Measurements from ENCODE around the gene ATOH8. TPM values are rescaled to one million over a fixed set of nuclear protein-coding genes. Genes with fewer than 3 reads are reported as not detected.

Gene ATOH8
- total RNA-seq, 5 donors from 2014 or later (not counting 1 experiment from before 2014, with no cell fraction given): 0.20 TPM; not detected in 4

DNA sequence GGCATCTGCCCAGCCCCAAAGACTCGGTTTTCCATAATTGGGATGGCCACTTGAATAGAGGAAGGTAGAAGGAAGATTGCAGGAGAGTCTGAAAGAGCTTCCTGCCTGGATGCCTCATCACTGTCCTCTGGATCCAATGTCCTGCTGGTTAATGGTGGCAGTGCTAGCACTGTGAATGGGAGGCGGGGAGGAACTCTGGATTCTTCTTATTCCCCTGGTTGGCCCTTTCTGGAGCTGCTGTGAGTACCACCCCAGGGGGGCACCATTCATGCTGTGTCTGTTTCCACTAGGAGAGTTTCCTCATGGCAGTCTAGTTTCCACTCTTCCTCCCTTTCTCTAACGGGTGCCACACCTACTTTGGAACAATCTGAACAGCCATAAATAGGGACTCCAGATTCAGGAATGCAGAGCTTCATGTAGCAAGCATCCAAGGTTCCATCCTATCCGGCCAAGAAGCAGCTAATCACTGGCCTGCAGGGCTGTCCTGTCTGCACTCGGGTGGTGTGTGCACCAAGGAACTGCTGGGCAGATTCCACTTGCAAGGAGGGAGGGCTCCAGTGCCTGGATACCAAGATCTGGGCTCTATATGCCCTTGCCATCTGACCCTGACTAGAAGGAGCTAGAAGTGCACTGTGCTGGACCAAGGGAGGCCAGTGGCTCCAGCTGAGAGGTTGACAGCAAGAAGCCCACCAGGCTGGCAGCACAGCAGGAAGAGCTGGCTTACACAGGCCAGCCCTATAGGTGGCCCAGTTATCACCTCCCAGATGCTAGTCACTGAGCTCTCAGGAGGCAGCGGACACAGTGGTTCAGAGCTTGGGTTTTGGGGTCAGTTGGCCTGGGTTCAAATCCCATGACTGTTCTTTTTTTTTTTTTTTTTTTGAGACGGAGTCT, 4.6 kb upstream of the ATOH8 start:
- H3K4me1 ChIP-seq (ENCODE audit: control insufficient read depth in 1 of 2, extremely low read depth in 1 of 2, insufficient read depth in 2 of 2, low read length in 2 of 2): peaks cover 0 to 12% of the 10 kb centered on the region in 2 experiments
- Mint-ChIP-seq H3K36me3 (no peaks in the 10 kb centered on the region), H3K9me3 (no peaks in the 10 kb centered on the region), H3K27ac (no peak overlapping the region), H3K4me1 (peaks cover 2 to 8% (median 7%) of the 10 kb centered on the region in 3 donors), H3K4me3 (no peak overlapping the region), H3K27me3 (peaks cover 41 to 64% of the 10 kb centered on the region in 2 donors)
- ChIA-PET POLR2A (no interaction called here), CTCF (interaction anchor here (0.6 to 2.9 kb wide), 4 partner anchors 9 to 65 kb away, joined by 3 to 14 read pairs (median 6); no protein-coding TSS in a partner anchor)
- ATAC-seq (replicated peaks in 1 of 4): no peak
- H3K27ac ChIP-seq (ENCODE audit: low read length): no peak overlapping the region
- 40% methylated on average over 4 of the region's 7 CpGs for WGBS (ENCODE audit: insufficient coverage)
- H3K9me3 ChIP-seq: no peaks in the 10 kb centered on the region
- no peak for DNase-seq
- H3K4me3 ChIP-seq (ENCODE audit: control insufficient read depth in 1 of 2, extremely low read depth in 1 of 2, low read length in 1 of 2): no peak overlapping the region
- H3K27me3 ChIP-seq (replicated peaks in 1 of 2; ENCODE audit: control insufficient read depth in 2 of 2, extremely low read depth in 1 of 2, insufficient read depth in 2 of 2, low read length in 1 of 2): peaks cover 2 to 79% of the 10 kb centered on the region in 2 experiments
- no peaks in the 10 kb centered on the region for H3K36me3 ChIP-seq (ENCODE audit: control insufficient read depth in 2 of 2, extremely low read depth in 1 of 2, insufficient read depth in 1 of 2, low read length in 1 of 2)

GRCh38 chr2:85750587-85751575, 2.9 kb upstream of the ATOH8 start:
- H3K4me1 ChIP-seq (ENCODE audit: control insufficient read depth in 1 of 2, extremely low read depth in 1 of 2, insufficient read depth in 2 of 2, low read length in 2 of 2): peaks cover 5 to 28% of the 10 kb centered on the region in 2 experiments
- Mint-ChIP-seq H3K27me3 (peaks cover 44 to 63% of the 10 kb centered on the region in 2 donors), H3K36me3 (no peaks in the 10 kb centered on the region), H3K9me3 (no peaks in the 10 kb centered on the region), H3K4me3 (no peak overlapping the region), H3K27ac (no peak overlapping the region), H3K4me1 (peaks cover 15 to 22% (median 17%) of the 10 kb centered on the region in 3 donors)
- no peak overlapping the region for H3K27ac ChIP-seq (ENCODE audit: low read length)
- WGBS (ENCODE audit: insufficient coverage): 46% methylated on average over 9 of the region's 15 CpGs
- H3K36me3 ChIP-seq (ENCODE audit: control insufficient read depth in 2 of 2, extremely low read depth in 1 of 2, insufficient read depth in 1 of 2, low read length in 1 of 2): no peaks in the 10 kb centered on the region
- peak in 3 of 4 experiments; percentile 53 to 63 (median 53) for ATAC-seq (replicated peaks in 1 of 4)
- H3K4me3 ChIP-seq (ENCODE audit: control insufficient read depth in 1 of 2, extremely low read depth in 1 of 2, low read length in 1 of 2): no peak overlapping the region
- CTCF ChIA-PET: interaction anchor here in 1 of 2 donors (0.9 to 2.9 kb wide), 3 partner anchors 21 to 63 kb away, joined by 3 to 14 read pairs (median 3); no protein-coding TSS in a partner anchor
- H3K27me3 ChIP-seq (replicated peaks in 1 of 2; ENCODE audit: control insufficient read depth in 2 of 2, extremely low read depth in 1 of 2, insufficient read depth in 2 of 2, low read length in 1 of 2): peaks cover 2 to 84% of the 10 kb centered on the region in 2 experiments
- DNase-seq: peak in 33 of 35 experiments; percentile 10 to 67 (median 43)
- H3K9me3 ChIP-seq: no peaks in the 10 kb centered on the region
- POLR2A ChIA-PET: no interaction called here

DNA sequence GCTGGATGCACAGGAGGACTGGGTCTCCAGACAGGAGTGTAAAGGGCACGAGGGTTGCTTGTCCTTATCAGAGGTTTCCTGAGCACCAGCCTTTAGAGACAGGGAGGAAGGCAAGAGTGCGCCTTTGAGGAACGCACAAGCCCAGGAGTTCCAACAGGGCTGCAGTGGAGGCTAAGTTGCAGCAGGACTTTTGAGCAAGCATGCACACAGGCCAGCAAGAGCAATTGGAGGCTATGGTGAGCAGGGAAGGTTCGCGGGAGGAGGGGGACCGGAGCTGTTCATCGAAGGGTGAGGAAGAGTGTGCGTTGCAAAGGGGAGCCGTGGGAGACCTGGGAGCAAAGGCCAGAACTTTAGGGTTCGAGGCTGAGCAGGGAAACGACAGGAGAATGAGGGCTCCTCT, 2.2 kb upstream of the ATOH8 start:
- WGBS (ENCODE audit: insufficient coverage): 57% methylated on average over 11 of the region's 11 CpGs
- H3K4me3 ChIP-seq (ENCODE audit: control insufficient read depth in 1 of 2, extremely low read depth in 1 of 2, low read length in 1 of 2): no peak overlapping the region
- CTCF ChIA-PET: interaction anchor here in 1 of 2 donors (0.9 to 2.9 kb wide), 2 partner anchors 22 to 62 kb away, joined by 3 to 14 read pairs; no protein-coding TSS in a partner anchor
- no peak for DNase-seq
- peaks cover 2 to 85% of the 10 kb centered on the region in 2 experiments for H3K27me3 ChIP-seq (replicated peaks in 1 of 2; ENCODE audit: control insufficient read depth in 2 of 2, extremely low read depth in 1 of 2, insufficient read depth in 2 of 2, low read length in 1 of 2)
- POLR2A ChIA-PET: no interaction called here
- no peak overlapping the region for H3K4me3 Mint-ChIP-seq
- H3K27ac Mint-ChIP-seq: no peak overlapping the region
- peaks cover 5 to 32% of the 10 kb centered on the region in 2 experiments for H3K4me1 ChIP-seq (ENCODE audit: control insufficient read depth in 1 of 2, extremely low read depth in 1 of 2, insufficient read depth in 2 of 2, low read length in 2 of 2)
- no peaks in the 10 kb centered on the region for H3K36me3 ChIP-seq (ENCODE audit: control insufficient read depth in 2 of 2, extremely low read depth in 1 of 2, insufficient read depth in 1 of 2, low read length in 1 of 2)
- no peaks in the 10 kb centered on the region for H3K36me3 Mint-ChIP-seq
- no peaks in the 10 kb centered on the region for H3K9me3 Mint-ChIP-seq
- H3K4me1 Mint-ChIP-seq: peaks cover 11 to 25% (median 16%) of the 10 kb centered on the region in 3 donors
- peaks cover 43 to 63% of the 10 kb centered on the region in 2 donors for H3K27me3 Mint-ChIP-seq
- H3K27ac ChIP-seq (ENCODE audit: low read length): no peak overlapping the region
- ATAC-seq (replicated peaks in 1 of 4): no peak
- no peaks in the 10 kb centered on the region for H3K9me3 ChIP-seq

GRCh38 chr2:85753035-85753524, 711 bp upstream of the ATOH8 start:
- Histone ChIP-seq H3K4me3 (ENCODE audit: control insufficient read depth in 1 of 2, extremely low read depth in 1 of 2, low read length in 1 of 2) (peak overlapping the region in 1 of 2 donors; percentile 1), H3K9me3 (no peaks in the 10 kb centered on the region), H3K36me3 (ENCODE audit: control insufficient read depth in 2 of 2, extremely low read depth in 1 of 2, insufficient read depth in 1 of 2, low read length in 1 of 2) (no peaks in the 10 kb centered on the region), H3K27ac (ENCODE audit: low read length) (no peak overlapping the region), H3K27me3 (replicated peaks in 1 of 2; ENCODE audit: control insufficient read depth in 2 of 2, extremely low read depth in 1 of 2, insufficient read depth in 2 of 2, low read length in 1 of 2) (peaks cover 2 to 94% of the 10 kb centered on the region in 2 experiments), H3K4me1 (ENCODE audit: control insufficient read depth in 1 of 2, extremely low read depth in 1 of 2, insufficient read depth in 2 of 2, low read length in 2 of 2) (peaks cover 5 to 32% of the 10 kb centered on the region in 2 experiments)
- ChIA-PET CTCF (interaction anchor here in 1 of 2 donors (1.0 to 1.1 kb wide), 2 partner anchors 19 to 64 kb away, joined by 3 read pairs; no protein-coding TSS in a partner anchor), POLR2A (interaction anchor here in 1 of 2 donors (0.5 kb wide), 1 partner anchor 925 kb away, joined by 4 read pairs; no protein-coding TSS in a partner anchor)
- ATAC-seq (replicated peaks in 1 of 4) (no peak), DNase-seq (peak in 1 of 35 experiments; percentile 8)
- no peaks in the 10 kb centered on the region for H3K9me3 Mint-ChIP-seq
- peak overlapping the region; percentile 28 to 64 (median 52) for H3K4me3 Mint-ChIP-seq
- H3K36me3 Mint-ChIP-seq: no peaks in the 10 kb centered on the region
- WGBS (ENCODE audit: insufficient coverage): 12% methylated on average over 16 of the region's 29 CpGs
- H3K27me3 Mint-ChIP-seq: peaks cover 46 to 69% of the 10 kb centered on the region in 2 donors
- H3K4me1 Mint-ChIP-seq: peaks cover 11 to 26% (median 16%) of the 10 kb centered on the region in 3 donors
- no peak overlapping the region for H3K27ac Mint-ChIP-seq

DNA sequence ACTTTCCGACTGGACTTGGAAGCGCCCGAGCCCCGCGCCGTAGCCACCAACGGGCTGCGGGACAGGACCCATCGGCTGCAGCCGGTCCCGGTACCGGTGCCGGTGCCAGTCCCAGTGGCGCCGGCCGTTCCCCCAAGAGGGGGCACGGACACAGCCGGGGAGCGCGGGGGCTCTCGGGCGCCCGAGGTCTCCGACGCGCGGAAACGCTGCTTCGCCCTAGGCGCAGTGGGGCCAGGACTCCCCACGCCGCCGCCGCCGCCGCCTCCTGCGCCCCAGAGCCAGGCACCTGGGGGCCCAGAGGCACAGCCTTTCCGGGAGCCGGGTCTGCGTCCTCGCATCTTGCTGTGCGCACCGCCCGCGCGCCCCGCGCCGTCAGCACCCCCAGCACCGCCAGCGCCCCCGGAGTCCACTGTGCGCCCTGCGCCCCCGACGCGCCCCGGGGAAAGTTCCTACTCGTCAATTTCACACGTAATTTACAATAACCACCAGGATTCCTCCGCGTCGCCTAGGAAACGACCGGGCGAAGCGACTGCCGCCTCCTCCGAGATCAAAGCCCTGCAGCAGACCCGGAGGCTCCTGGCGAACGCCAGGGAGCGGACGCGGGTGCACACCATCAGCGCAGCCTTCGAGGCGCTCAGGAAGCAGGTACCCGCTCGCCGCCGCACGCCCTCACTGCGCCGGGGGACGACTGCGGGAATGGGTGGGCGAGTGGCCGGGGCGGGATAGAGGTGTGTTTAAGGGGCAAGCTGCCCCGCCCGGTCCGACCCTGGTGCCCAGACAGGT, 713 bp downstream of the ATOH8 start:
- DNase-seq: peak in 20 of 35 experiments; percentile 5 to 47 (median 19)
- H3K4me1 Mint-ChIP-seq: peaks cover 11 to 26% (median 16%) of the 10 kb centered on the region in 3 donors
- WGBS (ENCODE audit: insufficient coverage): under 1% methylated on average over 90 of the region's 93 CpGs
- Histone ChIP-seq H3K4me1 (ENCODE audit: control insufficient read depth in 1 of 2, extremely low read depth in 1 of 2, insufficient read depth in 2 of 2, low read length in 2 of 2) (peaks cover 5 to 32% of the 10 kb centered on the region in 2 experiments), H3K27ac (ENCODE audit: low read length) (no peak overlapping the region), H3K4me3 (ENCODE audit: control insufficient read depth in 1 of 2, extremely low read depth in 1 of 2, low read length in 1 of 2) (peak overlapping the region; percentile 4 to 52), H3K9me3 (no peaks in the 10 kb centered on the region), H3K36me3 (ENCODE audit: control insufficient read depth in 2 of 2, extremely low read depth in 1 of 2, insufficient read depth in 1 of 2, low read length in 1 of 2) (no peaks in the 10 kb centered on the region), H3K27me3 (replicated peaks in 1 of 2; ENCODE audit: control insufficient read depth in 2 of 2, extremely low read depth in 1 of 2, insufficient read depth in 2 of 2, low read length in 1 of 2) (peaks cover 2 to 94% of the 10 kb centered on the region in 2 experiments)
- peak overlapping the region; percentile 74 to 82 (median 75) for H3K4me3 Mint-ChIP-seq
- H3K27me3 Mint-ChIP-seq: peaks cover 45 to 76% of the 10 kb centered on the region in 2 donors
- no peaks in the 10 kb centered on the region for H3K9me3 Mint-ChIP-seq
- ChIA-PET CTCF (no interaction called here), POLR2A (no interaction called here)
- no peaks in the 10 kb centered on the region for H3K36me3 Mint-ChIP-seq
- peak in 3 of 4 experiments; percentile 19 to 58 (median 41) for ATAC-seq (replicated peaks in 1 of 4)
- no peak overlapping the region for H3K27ac Mint-ChIP-seq
